ENCODE measurements around the gene C1orf105.

Gene C1orf105

DNA sequence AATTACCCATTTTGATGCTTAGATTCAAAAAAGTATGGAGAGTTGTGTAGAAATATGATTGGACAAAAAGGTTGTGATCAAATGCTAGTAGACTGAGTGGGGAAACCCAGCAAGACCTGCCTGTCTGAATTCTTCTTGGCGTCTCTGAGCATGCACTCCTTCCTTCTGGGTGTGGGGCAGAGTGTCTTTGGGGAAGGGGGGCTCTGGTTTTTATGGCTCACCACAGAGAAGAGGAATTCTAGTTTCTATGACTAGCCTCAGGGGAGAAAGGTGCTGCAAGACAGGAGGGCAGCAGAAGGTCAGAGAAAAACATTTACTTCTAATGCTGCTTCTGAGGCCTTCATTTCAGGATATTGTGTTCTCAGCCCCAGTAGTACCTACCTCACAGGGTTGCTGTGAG is 57.3 kb downstream of the C1orf105 start:
- no peak for DNase-seq (ENCODE audit: low read depth)
- TF ChIP-seq, protein P1, sequence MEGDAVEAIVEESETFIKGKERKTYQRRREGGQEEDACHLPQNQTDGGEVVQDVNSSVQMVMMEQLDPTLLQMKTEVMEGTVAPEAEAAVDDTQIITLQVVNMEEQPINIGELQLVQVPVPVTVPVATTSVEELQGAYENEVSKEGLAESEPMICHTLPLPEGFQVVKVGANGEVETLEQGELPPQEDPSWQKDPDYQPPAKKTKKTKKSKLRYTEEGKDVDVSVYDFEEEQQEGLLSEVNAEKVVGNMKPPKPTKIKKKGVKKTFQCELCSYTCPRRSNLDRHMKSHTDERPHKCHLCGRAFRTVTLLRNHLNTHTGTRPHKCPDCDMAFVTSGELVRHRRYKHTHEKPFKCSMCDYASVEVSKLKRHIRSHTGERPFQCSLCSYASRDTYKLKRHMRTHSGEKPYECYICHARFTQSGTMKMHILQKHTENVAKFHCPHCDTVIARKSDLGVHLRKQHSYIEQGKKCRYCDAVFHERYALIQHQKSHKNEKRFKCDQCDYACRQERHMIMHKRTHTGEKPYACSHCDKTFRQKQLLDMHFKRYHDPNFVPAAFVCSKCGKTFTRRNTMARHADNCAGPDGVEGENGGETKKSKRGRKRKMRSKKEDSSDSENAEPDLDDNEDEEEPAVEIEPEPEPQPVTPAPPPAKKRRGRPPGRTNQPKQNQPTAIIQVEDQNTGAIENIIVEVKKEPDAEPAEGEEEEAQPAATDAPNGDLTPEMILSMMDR (IDR thresholded peaks at IDR 0.05; ENCODE audit: insufficient read depth, low read depth, low read length, missing control alignments), result no peak
- H3K4me3 ChIP-seq (ENCODE audit: low read depth, low read length), result no peak overlapping the region

DNA sequence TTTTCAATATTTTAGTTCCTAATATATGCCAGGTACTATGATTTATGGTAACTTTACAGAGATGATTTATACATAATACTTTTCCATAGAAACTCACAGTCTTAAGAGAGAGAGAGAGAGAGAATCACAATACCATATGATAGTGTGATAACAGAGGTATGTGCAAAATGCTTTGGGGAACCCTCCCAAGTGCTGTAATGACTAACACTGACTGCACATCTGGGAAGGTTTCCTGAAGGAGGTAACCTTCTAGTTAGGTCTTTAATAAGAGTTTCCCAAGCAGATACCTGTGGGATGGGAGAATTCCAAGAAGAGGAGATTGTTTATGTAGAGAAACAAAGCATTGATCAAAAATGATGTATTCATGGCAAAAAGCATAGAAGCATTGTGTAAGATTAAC is 58.0 kb downstream of the C1orf105 start:
- H3K4me3 ChIP-seq (ENCODE audit: low read depth, low read length), result no peak overlapping the region
- no peak for DNase-seq (ENCODE audit: low read depth)
- TF ChIP-seq, protein P1 (IDR thresholded peaks at IDR 0.05; ENCODE audit: insufficient read depth, low read depth, low read length, missing control alignments), result no peak

DNA sequence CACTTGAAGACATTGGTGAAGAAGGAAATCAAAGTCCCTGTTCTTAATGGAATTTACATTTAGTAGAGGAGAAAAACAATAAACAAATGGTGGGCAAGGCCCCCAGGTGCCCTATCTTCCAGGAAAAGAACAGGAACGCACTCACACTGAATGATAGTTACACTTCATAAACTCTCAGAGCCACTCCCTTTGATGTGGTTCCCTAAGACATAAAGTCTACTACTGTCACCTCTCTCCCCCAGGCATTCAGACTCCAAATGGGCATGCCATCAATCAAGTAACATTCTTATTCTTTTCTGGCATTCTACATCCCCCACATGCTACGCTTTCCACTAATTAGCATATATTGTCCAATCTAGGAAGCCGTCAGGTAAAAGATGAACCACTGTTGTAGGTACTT is 59.9 kb downstream of the C1orf105 start:
- no peak for DNase-seq (ENCODE audit: low read depth)
- no peak overlapping the region for H3K4me3 ChIP-seq (ENCODE audit: low read depth, low read length)
- TF ChIP-seq, protein P1 (IDR thresholded peaks at IDR 0.05; ENCODE audit: insufficient read depth, low read depth, low read length, missing control alignments), result no peak

DNA sequence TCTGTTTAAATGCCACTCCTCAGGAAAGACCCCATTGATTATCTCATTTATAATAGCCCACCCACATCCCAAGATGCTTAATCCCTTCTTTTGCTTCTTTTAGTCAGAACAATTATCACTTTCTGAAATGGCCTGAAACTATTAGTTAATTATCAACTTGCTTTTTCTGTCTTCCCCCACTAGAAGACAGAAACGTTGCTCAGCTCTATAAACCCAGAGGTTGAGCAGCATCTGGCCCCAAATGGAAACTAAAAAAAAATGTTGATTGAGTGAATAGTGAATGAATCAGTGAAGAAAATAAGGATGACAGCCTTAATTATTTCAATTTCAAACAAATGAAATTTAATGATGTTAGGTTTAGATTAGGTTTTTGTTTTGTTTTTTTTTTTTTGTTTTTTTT is 61.6 kb downstream of the C1orf105 start:
- H3K4me3 ChIP-seq (ENCODE audit: low read depth, low read length), result no peak overlapping the region
- TF ChIP-seq, protein P1 (IDR thresholded peaks at IDR 0.05; ENCODE audit: insufficient read depth, low read depth, low read length, missing control alignments), result no peak
- no peak for DNase-seq (ENCODE audit: low read depth)

DNA sequence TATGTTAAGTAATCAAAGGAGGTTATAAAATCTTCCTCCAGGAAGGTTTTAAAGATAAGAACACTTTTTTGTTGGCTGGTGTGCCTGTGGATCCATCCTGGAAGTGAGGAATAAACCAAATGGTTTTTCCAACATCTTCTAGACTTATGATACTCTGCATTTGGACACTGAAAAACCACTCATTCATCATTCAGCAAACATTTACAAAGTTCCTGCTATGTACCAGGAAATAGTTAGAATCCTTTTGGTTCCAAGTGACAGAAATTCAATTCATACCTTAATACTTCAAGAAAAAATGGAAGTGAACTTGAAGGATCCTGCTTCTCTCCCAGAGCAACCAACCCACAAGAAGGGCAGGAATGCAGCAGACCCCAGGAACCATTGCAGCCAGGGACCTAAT is 63.0 kb downstream of the C1orf105 start:
- TF ChIP-seq, protein P1 (IDR thresholded peaks at IDR 0.05; ENCODE audit: insufficient read depth, low read depth, low read length, missing control alignments), result no peak
- H3K4me3 ChIP-seq (ENCODE audit: low read depth, low read length), result no peak overlapping the region
- DNase-seq (ENCODE audit: low read depth), result no peak

DNA sequence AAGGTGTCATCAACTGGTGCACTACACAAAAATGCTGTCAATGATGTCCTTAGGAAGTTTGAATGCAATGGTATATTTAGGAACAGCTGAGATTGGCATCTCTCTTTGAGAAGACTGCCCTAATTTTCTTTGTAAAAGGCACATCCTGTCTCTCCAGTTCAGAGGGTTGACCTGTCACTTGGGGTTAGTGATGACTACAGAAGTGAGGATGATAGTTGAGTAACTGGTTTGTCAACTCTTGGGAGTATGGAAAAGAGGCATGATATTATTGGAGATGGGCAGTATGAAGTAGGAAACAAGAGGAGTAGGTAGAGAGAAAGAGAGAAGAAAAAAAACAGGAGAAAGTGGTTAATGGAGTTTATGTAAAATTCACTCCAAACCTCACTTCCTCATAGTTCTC is 63.8 kb downstream of the C1orf105 start:
- TF ChIP-seq, protein P1 (IDR thresholded peaks at IDR 0.05; ENCODE audit: insufficient read depth, low read depth, low read length, missing control alignments), result no peak
- DNase-seq (ENCODE audit: low read depth), result no peak
- no peak overlapping the region for H3K4me3 ChIP-seq (ENCODE audit: low read depth, low read length)

DNA sequence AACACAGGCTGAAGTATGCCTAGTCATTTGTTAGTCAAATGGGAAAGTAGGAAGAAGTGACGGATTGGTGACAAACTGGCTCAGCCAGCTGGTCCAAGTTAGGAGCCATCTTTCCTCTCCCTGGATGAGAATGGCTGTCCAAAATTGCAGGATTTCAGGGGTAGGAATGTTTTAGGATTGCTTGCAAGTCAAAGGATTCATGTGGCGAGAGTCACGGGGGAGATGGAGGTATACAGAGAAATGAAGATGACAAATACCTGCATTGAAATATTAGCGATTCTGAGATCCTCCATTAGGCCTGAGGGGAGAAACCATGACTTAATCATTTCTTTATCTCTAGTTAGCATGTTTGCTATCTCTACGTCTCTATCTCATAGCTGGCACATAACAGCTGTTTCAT is 65.1 kb downstream of the C1orf105 start:
- DNase-seq (ENCODE audit: low read depth), result no peak
- H3K4me3 ChIP-seq (ENCODE audit: low read depth, low read length), result no peak overlapping the region
- TF ChIP-seq, protein P1 (IDR thresholded peaks at IDR 0.05; ENCODE audit: insufficient read depth, low read depth, low read length, missing control alignments), result no peak

Measured in GM12865 (cell line).